ENCODE measurements around the gene PLCH2. TPM values are rescaled to one million over a fixed set of nuclear protein-coding genes. Genes with fewer than 3 reads are reported as not detected.

The PLCH2 gene
- polyA plus RNA-seq, 1 donor from 2014 or later: 5.7 TPM

GRCh38 chr1:2474933-2475371 lies 1.1 kb upstream of the PLCH2 start:
- Histone ChIP-seq H3K9me2 (ENCODE audit: insufficient read depth, low read length) (no peaks in the 10 kb centered on the region), H3F3A (ENCODE audit: insufficient read depth, low read length, poor library complexity, severe bottlenecking) (no peaks in the 10 kb centered on the region), H3K27ac (ENCODE audit: low read length) (no peak overlapping the region), H4K20me1 (ENCODE audit: insufficient read depth) (no peaks in the 10 kb centered on the region), H3K79me2 (replicated peaks; ENCODE audit: insufficient read depth, low read length) (no peaks in the 10 kb centered on the region), H3K4me2 (ENCODE audit: low read length) (no peak overlapping the region), H3K9ac (ENCODE audit: low read length) (no peak overlapping the region), H2AFZ (ENCODE audit: low read depth, low read length) (no peak overlapping the region), H3K9me3 (ENCODE audit: low read length) (no peaks in the 10 kb centered on the region), H3K36me3 (ENCODE audit: insufficient read depth, low read length) (no peaks in the 10 kb centered on the region), H3K27me3 (ENCODE audit: insufficient read depth, low read depth, low read length) (no peaks in the 10 kb centered on the region), H3K4me3 (ENCODE audit: low read length) (no peak overlapping the region)
- no peak for TF ChIP-seq SMC3 (conservative IDR thresholded peaks at IDR 0.05; ENCODE audit: poor library complexity)
- no peak for TF ChIP-seq REST (IDR thresholded peaks at IDR 0.05; ENCODE audit: borderline replicate concordance)
- no peak for TF ChIP-seq POLR2AphosphoS5 (IDR thresholded peaks at IDR 0.05)

GRCh38 chr1:2475571-2475970 lies 518 bp upstream of the PLCH2 start:
- no peaks in the 10 kb centered on the region for H3K36me3 ChIP-seq (ENCODE audit: insufficient read depth, low read length)
- H3K79me2 ChIP-seq (replicated peaks; ENCODE audit: insufficient read depth, low read length): no peaks in the 10 kb centered on the region
- no peaks in the 10 kb centered on the region for H3K9me3 ChIP-seq (ENCODE audit: low read length)
- no peaks in the 10 kb centered on the region for H3K9me2 ChIP-seq (ENCODE audit: insufficient read depth, low read length)
- H3K9ac ChIP-seq (ENCODE audit: low read length): no peak overlapping the region
- H3K4me2 ChIP-seq (ENCODE audit: low read length): no peak overlapping the region
- H3F3A ChIP-seq (ENCODE audit: insufficient read depth, low read length, poor library complexity, severe bottlenecking): no peaks in the 10 kb centered on the region
- H4K20me1 ChIP-seq (ENCODE audit: insufficient read depth): no peaks in the 10 kb centered on the region
- no peak for TF ChIP-seq TAF1 (IDR thresholded peaks at IDR 0.05; ENCODE audit: low read depth)
- TF ChIP-seq SMC3 (conservative IDR thresholded peaks at IDR 0.05; ENCODE audit: poor library complexity): no peak
- no peak for TF ChIP-seq EZH2 (IDR thresholded peaks at IDR 0.05; ENCODE audit: borderline replicate concordance, insufficient read depth, low read length, poor library complexity, severe bottlenecking)
- TF ChIP-seq MXI1 (conservative IDR thresholded peaks at IDR 0.05; ENCODE audit: poor library complexity, severe bottlenecking): no peak
- TF ChIP-seq REST (IDR thresholded peaks at IDR 0.05; ENCODE audit: borderline replicate concordance): no peak
- TF ChIP-seq CTCF (IDR thresholded peaks at IDR 0.05; ENCODE audit: poor library complexity, severe bottlenecking): no peak
- no peak for TF ChIP-seq POLR2AphosphoS5 (IDR thresholded peaks at IDR 0.05)
- no peaks in the 10 kb centered on the region for H3K27me3 ChIP-seq (ENCODE audit: insufficient read depth, low read depth, low read length)
- H2AFZ ChIP-seq (ENCODE audit: low read depth, low read length): no peak overlapping the region
- no peak overlapping the region for H3K4me3 ChIP-seq (ENCODE audit: low read length)
- no peak overlapping the region for H3K27ac ChIP-seq (ENCODE audit: low read length)
